ENCODE measurements around the gene KLRC4.
"Not testable (repeated sequence)": the region's sequence is repeated elsewhere in the genome, so short reads cannot be mapped to it uniquely, and the experiment has no call there.

Gene KLRC4

GRCh38 chr12:10368206-10369171 is 41.1 kb downstream of the KLRC4 start:
- Histone ChIP-seq H3K27ac (ENCODE audit: low read length) (no peak overlapping the region), H3K4me1 (ENCODE audit: control insufficient read depth, insufficient read depth, low read length) (peaks cover 29% of the 10 kb centered on the region), H3K27me3 (ENCODE audit: control insufficient read depth in 1 of 2, insufficient read depth in 2 of 2, low read length in 2 of 2) (no peaks in the 10 kb centered on the region), H3K36me3 (ENCODE audit: control insufficient read depth in 2 of 2, insufficient read depth in 2 of 2, low read length in 2 of 2) (no peaks in the 10 kb centered on the region), H3K9ac (ENCODE audit: low read length in 2 of 2) (no peak overlapping the region), H3K9me3 (ENCODE audit: control insufficient read depth in 2 of 2, low read length in 2 of 2) (no peaks in the 10 kb centered on the region), H3K4me3 (ENCODE audit: low read length in 2 of 2) (peak overlapping the region in 1 of 2 donors; percentile 15)

GRCh38 chr12:10367714-10368113 is 41.8 kb downstream of the KLRC4 start:
- not testable (repeated sequence) for H3K36me3 ChIP-seq (ENCODE audit: control insufficient read depth in 2 of 2, insufficient read depth in 2 of 2, low read length in 2 of 2); H3K4me3 ChIP-seq (ENCODE audit: low read length in 2 of 2); H3K27ac ChIP-seq (ENCODE audit: low read length); H3K9ac ChIP-seq (ENCODE audit: low read length in 2 of 2); H3K9me3 ChIP-seq (ENCODE audit: control insufficient read depth in 2 of 2, low read length in 2 of 2); H3K27me3 ChIP-seq (ENCODE audit: control insufficient read depth in 1 of 2, insufficient read depth in 2 of 2, low read length in 2 of 2)
- H3K4me1 ChIP-seq (ENCODE audit: control insufficient read depth, insufficient read depth, low read length) = peaks cover 37% of the 10 kb centered on the region

- H3K36me3 ChIP-seq (ENCODE audit: control insufficient read depth in 2 of 2, insufficient read depth in 2 of 2, low read length in 2 of 2) = no peaks in the 10 kb centered on the region
- H3K4me3 ChIP-seq (ENCODE audit: low read length in 2 of 2) = peak overlapping the region in 1 of 2 donors; percentile 90
- peak overlapping the region; percentile 93 for H3K27ac ChIP-seq (ENCODE audit: low read length)
- H3K4me1 ChIP-seq (ENCODE audit: control insufficient read depth, insufficient read depth, low read length) = peaks cover 40% of the 10 kb centered on the region
- no peak overlapping the region for H3K9ac ChIP-seq (ENCODE audit: low read length in 2 of 2)
- H3K27me3 ChIP-seq (ENCODE audit: control insufficient read depth in 1 of 2, insufficient read depth in 2 of 2, low read length in 2 of 2) = no peaks in the 10 kb centered on the region
- H3K9me3 ChIP-seq (ENCODE audit: control insufficient read depth in 2 of 2, low read length in 2 of 2) = no peaks in the 10 kb centered on the region
These were observed 42.7 kb downstream of the KLRC4 start for GRCh38 chr12:10366875-10367274.

GRCh38 chr12:10365696-10366405 is 43.7 kb downstream of the KLRC4 start:
- Histone ChIP-seq H3K9ac (ENCODE audit: low read length in 2 of 2) (peak overlapping the region; percentile 93 to 94), H3K27ac (ENCODE audit: low read length) (peak overlapping the region; percentile 93), H3K4me3 (ENCODE audit: low read length in 2 of 2) (peak overlapping the region; percentile 90 to 94), H3K27me3 (ENCODE audit: control insufficient read depth in 1 of 2, insufficient read depth in 2 of 2, low read length in 2 of 2) (no peaks in the 10 kb centered on the region), H3K9me3 (ENCODE audit: control insufficient read depth in 2 of 2, low read length in 2 of 2) (no peaks in the 10 kb centered on the region), H3K4me1 (ENCODE audit: control insufficient read depth, insufficient read depth, low read length) (peaks cover 40% of the 10 kb centered on the region), H3K36me3 (ENCODE audit: control insufficient read depth in 2 of 2, insufficient read depth in 2 of 2, low read length in 2 of 2) (no peaks in the 10 kb centered on the region)

GRCh38 chr12:10364815-10365622 is 44.5 kb downstream of the KLRC4 start:
- peak overlapping the region; percentile 93 to 94 for H3K9ac ChIP-seq (ENCODE audit: low read length in 2 of 2)
- H3K4me1 ChIP-seq (ENCODE audit: control insufficient read depth, insufficient read depth, low read length) = peaks cover 40% of the 10 kb centered on the region
- H3K27ac ChIP-seq (ENCODE audit: low read length) = peak overlapping the region; percentile 93
- no peaks in the 10 kb centered on the region for H3K27me3 ChIP-seq (ENCODE audit: control insufficient read depth in 1 of 2, insufficient read depth in 2 of 2, low read length in 2 of 2)
- H3K36me3 ChIP-seq (ENCODE audit: control insufficient read depth in 2 of 2, insufficient read depth in 2 of 2, low read length in 2 of 2) = no peaks in the 10 kb centered on the region
- no peaks in the 10 kb centered on the region for H3K9me3 ChIP-seq (ENCODE audit: control insufficient read depth in 2 of 2, low read length in 2 of 2)
- peak overlapping the region; percentile 90 to 94 for H3K4me3 ChIP-seq (ENCODE audit: low read length in 2 of 2)

GRCh38 chr12:10363914-10364814 is 45.4 kb downstream of the KLRC4 start:
- H3K27me3 ChIP-seq (ENCODE audit: control insufficient read depth in 1 of 2, insufficient read depth in 2 of 2, low read length in 2 of 2) = no peaks in the 10 kb centered on the region
- H3K9ac ChIP-seq (ENCODE audit: low read length in 2 of 2) = peak overlapping the region; percentile 93 to 94
- no peaks in the 10 kb centered on the region for H3K36me3 ChIP-seq (ENCODE audit: control insufficient read depth in 2 of 2, insufficient read depth in 2 of 2, low read length in 2 of 2)
- H3K27ac ChIP-seq (ENCODE audit: low read length) = peak overlapping the region; percentile 93
- H3K4me3 ChIP-seq (ENCODE audit: low read length in 2 of 2) = peak overlapping the region; percentile 90 to 94
- peaks cover 40% of the 10 kb centered on the region for H3K4me1 ChIP-seq (ENCODE audit: control insufficient read depth, insufficient read depth, low read length)
- no peaks in the 10 kb centered on the region for H3K9me3 ChIP-seq (ENCODE audit: control insufficient read depth in 2 of 2, low read length in 2 of 2)

GRCh38 chr12:10363658-10363913 is 46.0 kb downstream of the KLRC4 start:
- H3K36me3 ChIP-seq (ENCODE audit: control insufficient read depth in 2 of 2, insufficient read depth in 2 of 2, low read length in 2 of 2) = no peaks in the 10 kb centered on the region
- H3K4me1 ChIP-seq (ENCODE audit: control insufficient read depth, insufficient read depth, low read length) = peaks cover 40% of the 10 kb centered on the region
- peak overlapping the region; percentile 90 to 94 for H3K4me3 ChIP-seq (ENCODE audit: low read length in 2 of 2)
- no peaks in the 10 kb centered on the region for H3K27me3 ChIP-seq (ENCODE audit: control insufficient read depth in 1 of 2, insufficient read depth in 2 of 2, low read length in 2 of 2)
- H3K9ac ChIP-seq (ENCODE audit: low read length in 2 of 2) = peak overlapping the region; percentile 93 to 94
- no peaks in the 10 kb centered on the region for H3K9me3 ChIP-seq (ENCODE audit: control insufficient read depth in 2 of 2, low read length in 2 of 2)
- peak overlapping the region; percentile 93 for H3K27ac ChIP-seq (ENCODE audit: low read length)

GRCh38 chr12:10362828-10363657 is 46.5 kb downstream of the KLRC4 start:
- Histone ChIP-seq H3K4me1 (ENCODE audit: control insufficient read depth, insufficient read depth, low read length) (peaks cover 40% of the 10 kb centered on the region), H3K9me3 (ENCODE audit: control insufficient read depth in 2 of 2, low read length in 2 of 2) (no peaks in the 10 kb centered on the region), H3K27ac (ENCODE audit: low read length) (peak overlapping the region; percentile 93), H3K9ac (ENCODE audit: low read length in 2 of 2) (peak overlapping the region; percentile 93 to 94), H3K36me3 (ENCODE audit: control insufficient read depth in 2 of 2, insufficient read depth in 2 of 2, low read length in 2 of 2) (no peaks in the 10 kb centered on the region), H3K27me3 (ENCODE audit: control insufficient read depth in 1 of 2, insufficient read depth in 2 of 2, low read length in 2 of 2) (no peaks in the 10 kb centered on the region), H3K4me3 (ENCODE audit: low read length in 2 of 2) (peak overlapping the region; percentile 90 to 94)

GRCh38 chr12:10362325-10362724 is 47.2 kb downstream of the KLRC4 start:
- Histone ChIP-seq H3K9ac (ENCODE audit: low read length in 2 of 2) (no peak overlapping the region), H3K27ac (ENCODE audit: low read length) (peak overlapping the region; percentile 93), H3K27me3 (ENCODE audit: control insufficient read depth in 1 of 2, insufficient read depth in 2 of 2, low read length in 2 of 2) (no peaks in the 10 kb centered on the region), H3K4me1 (ENCODE audit: control insufficient read depth, insufficient read depth, low read length) (peaks cover 40% of the 10 kb centered on the region), H3K9me3 (ENCODE audit: control insufficient read depth in 2 of 2, low read length in 2 of 2) (no peaks in the 10 kb centered on the region), H3K4me3 (ENCODE audit: low read length in 2 of 2) (peak overlapping the region; percentile 23 to 90), H3K36me3 (ENCODE audit: control insufficient read depth in 2 of 2, insufficient read depth in 2 of 2, low read length in 2 of 2) (no peaks in the 10 kb centered on the region)

Measured in stomach smooth muscle (tissue), 2 donors.